Stimulated activated CD4-positive, alpha-beta T cell treated with anti-CD3 and anti-CD28 coated beads, TNF-alpha, amount 100 ng/mL, for 48 hours (primary cell): Measurements from ENCODE around the gene S100A16.

Experiments used
- DNase-seq, 3 donors: peaks; one replicate each; pipeline ENCODE4 v3.0.0-alpha.2; 2020; ENCODE audit warnings: low read depth in 3 of 3

S100A16 gene

GRCh38 chr1:153636312-153636711, 23.4 kb upstream of the S100A16 start:
- no peak for DNase-seq

GRCh38 chr1:153635872-153636271, 22.9 kb upstream of the S100A16 start:
- no peak for DNase-seq

DNA sequence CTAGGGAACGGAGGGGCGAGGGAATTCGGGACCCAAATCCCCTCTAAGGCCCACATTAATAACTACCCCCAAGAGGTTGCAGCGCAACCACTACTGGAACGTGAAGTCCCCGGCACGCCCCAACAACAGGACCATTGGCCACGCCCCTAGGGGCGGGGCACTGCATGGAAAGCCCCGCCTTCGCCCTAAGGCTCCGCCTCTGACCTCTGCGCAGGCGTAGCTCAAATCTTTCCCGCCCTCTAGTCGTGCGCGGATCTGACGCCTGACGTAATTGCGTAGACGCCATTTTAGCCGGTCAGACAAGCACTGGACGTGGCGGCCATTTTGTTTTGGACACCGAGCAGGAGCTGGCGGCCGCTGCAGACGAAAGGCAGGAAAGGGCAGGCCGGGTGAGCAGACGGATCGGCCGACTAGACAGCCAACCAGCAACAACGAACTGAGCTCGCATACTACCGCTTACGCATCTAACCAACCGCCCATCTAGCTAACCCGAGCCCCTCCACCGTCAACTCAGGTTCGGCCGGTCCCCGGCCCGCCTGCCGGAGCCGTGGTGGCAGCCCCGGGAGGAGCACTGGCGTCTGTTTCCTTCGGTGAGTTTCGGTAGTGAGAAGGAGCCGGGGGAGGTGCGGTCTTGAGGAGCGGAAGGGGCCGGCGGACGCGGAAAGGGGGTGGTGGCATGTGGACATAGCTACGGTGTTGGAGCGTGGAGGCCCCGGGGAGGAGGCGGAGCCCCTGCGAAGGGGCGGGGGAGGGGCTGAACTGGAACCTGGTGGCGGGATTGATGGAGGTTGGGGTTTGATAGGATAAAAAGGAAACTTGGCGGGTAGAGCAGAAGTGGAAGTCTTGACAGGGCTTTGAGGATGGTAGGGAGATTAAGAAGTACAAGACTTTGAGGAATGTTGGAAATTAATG, 21.1 kb upstream of the S100A16 start, which contains the start of gene CHTOP:
Gene CHTOP, plus strand, starts transcription at position 313 of the 912 bp plus-strand sequence. CDS start 2,523 bp downstream, outside the sequence.
- peak; percentile 94 to 97 (median 94) for DNase-seq

- no peak for DNase-seq
Measured at GRCh38 chr1:153633161-153633753, 20.3 kb upstream of the S100A16 start.

GRCh38 chr1:153631047-153632022, 18.4 kb upstream of the S100A16 start:
- no peak for DNase-seq

- DNase-seq, result no peak
Measured at GRCh38 chr1:153630384-153630783, 17.4 kb upstream of the S100A16 start.

DNA sequence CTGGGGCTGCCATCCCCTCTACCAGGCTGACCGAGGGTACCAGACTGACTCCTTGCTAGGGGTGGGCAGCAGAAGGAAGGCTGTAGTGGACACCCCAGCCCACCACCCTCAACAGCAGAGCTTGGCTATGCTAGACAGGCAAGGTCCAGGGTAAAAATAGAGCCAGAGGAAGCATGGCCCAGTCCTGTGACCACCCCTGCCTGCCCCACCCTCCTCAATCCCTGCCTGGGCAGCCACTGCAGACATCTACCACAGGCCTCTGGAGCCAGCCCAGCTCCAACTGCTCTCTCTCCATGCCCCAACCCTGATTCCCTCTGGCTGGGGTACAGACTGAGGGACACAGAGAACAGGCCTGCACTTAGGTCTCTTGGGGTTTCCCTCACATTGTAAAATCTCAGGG, 17.0 kb upstream of the S100A16 start:
- no peak for DNase-seq

DNA sequence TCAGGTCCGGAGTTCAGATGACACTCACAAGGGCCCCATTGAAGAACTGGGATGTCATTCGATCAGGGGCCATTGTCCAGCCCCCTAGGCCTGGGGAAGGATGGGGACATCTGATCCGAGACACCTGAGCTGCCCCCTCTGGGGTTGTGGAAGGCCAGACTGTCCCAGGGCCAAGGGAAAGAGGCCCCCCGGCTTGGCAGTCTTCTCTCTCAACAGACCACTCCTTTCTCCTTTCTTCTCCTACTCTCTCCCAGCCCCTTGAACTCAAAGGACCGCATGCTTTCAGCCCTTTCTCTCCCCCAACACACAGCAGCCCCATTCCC, 16.4 kb upstream of the S100A16 start:
- DNase-seq, result no peak

DNA sequence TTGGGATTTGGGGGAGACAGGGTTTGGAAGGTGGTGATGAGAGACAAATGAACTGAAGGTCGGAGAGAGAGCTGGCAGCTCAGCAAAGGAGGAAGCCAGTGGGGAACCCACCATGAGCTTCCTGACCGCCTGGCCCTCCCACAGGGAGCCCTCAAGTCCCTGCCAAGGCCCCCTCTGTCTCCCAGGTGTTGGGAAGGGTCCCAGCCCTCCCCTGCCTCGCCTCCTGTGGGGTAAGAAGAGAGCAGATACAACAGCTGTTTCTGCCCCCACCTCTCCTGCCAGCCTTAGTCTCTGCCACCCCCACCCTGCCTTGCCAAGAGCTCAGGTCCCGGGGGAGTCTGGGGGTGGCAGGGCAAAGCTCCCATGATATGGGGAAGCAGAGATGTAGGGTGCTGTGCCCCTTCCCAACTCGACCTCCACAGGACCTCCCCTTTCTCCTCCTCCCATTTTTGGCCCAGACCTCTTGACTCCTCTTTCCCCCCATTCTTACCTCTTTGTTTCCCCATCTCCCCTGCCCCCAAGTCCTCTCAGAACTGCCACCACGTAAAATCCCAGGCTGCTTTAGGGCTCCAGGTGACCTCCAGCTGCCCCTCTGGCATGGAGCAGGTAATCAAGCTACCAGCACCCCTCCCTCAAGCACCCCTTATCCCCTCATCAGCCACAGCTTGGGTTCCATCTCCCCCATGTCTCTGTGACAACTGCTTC, 15.9 kb upstream of the S100A16 start:
- no peak for DNase-seq

DNA sequence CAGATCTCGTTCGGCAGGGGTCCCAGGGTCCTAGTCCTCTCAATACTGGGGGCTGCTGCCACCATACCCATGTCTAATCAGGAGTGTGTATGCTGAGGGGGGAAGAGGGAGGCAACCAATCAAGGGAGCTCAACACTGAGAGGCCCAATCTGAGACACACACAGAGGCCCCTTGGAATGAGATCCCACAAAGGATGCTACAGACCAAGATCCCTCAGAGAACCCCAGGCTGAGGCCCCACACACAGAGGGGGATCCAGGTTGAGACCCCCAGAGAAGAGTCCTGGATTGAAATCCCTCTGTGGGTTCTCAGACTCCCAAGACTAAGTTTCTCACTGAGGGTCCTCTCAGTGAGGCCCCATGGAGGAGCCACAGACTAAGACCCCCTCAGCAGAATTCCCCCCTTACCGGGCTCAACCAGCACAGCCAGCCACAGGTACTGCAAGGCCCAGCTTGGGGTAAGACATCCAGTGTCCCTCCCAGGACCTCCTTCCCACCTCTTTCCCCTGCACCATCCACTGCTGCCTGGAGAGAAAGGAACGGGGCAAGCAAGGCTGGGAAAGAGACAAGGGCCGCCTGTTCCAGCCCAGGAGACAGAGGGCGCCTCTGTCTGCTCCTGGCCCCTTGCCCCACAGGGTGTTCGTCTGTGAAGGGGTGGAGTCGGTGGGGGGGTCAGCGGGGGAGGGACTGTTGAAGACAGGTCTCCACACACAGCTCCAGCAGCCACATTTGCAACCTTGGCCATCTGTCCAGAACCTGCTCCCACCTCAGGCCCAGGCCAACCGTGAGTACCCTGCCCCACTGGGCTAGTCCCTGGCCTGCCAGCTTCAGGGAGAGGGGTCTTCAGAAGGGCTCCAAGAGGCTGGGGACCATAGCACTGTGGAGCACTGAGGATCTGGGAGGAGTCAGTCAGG, 15.0 kb upstream of the S100A16 start, which contains the start of gene S100A1:
Gene S100A1, plus strand, starts transcription at position 720 of the 912 bp plus-strand sequence. CDS start 2,088 bp downstream, outside the sequence.
- DNase-seq, result no peak

GRCh38 chr1:153626904-153627714, 14.2 kb upstream of the S100A16 start, which contains the start of gene S100A13:
S100A13 (minus strand) TSS chr1:153627505; CDS start chr1:153626472, 1,033 bp downstream.
- no peak for DNase-seq

- DNase-seq, result no peak
Measured at GRCh38 chr1:153626477-153626903, 13.6 kb upstream of the S100A16 start.

- no peak for DNase-seq
Measured at GRCh38 chr1:153624965-153625611, 12.2 kb upstream of the S100A16 start.

- DNase-seq, result no peak
Measured at GRCh38 chr1:153623101-153623500, 10.2 kb upstream of the S100A16 start.

GRCh38 chr1:153619171-153619570, 6.2 kb upstream of the S100A16 start:
- no peak for DNase-seq

DNA sequence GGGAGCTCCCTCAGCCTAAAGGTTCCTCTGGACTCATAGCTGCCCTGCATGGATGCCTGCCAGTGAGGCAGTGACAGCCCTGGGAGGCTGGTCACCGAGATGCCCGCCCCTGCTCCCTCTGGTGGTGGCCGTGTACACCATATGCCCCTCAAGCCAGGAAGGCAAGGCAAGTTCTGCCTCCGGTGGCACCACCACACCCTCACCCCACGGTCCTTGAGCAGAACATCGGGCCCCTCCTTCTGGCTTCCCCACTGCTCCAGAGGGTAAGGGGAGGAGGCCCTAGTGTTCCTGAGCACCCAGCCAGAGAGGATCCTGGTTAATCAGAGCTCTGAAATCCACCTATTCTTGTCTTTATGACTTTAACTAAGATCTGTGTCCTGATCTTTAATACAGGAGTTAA, 4.7 kb upstream of the S100A16 start:
- peak in 2 of 3 donors; percentile 51 to 87 for DNase-seq

DNA sequence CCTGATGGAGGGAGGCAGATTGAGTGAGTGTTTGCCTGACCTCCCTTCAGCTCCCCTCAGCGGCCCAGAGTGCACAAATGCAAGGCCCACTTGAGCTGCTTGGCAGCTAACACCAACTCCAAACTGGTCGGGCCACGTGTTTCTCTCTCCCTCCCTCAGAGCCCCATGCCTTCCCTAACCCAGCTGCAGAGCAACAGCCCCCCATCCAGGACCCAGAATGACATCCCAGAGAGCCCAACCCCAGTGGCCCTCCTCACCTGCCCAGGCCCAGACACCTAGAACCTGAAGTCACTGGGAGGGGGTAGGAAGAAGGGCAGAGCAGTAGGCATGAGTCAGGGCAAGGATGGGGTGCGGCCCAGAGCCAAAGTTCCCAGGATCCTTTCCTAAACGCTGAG, 4.0 kb upstream of the S100A16 start:
- no peak for DNase-seq

DNA sequence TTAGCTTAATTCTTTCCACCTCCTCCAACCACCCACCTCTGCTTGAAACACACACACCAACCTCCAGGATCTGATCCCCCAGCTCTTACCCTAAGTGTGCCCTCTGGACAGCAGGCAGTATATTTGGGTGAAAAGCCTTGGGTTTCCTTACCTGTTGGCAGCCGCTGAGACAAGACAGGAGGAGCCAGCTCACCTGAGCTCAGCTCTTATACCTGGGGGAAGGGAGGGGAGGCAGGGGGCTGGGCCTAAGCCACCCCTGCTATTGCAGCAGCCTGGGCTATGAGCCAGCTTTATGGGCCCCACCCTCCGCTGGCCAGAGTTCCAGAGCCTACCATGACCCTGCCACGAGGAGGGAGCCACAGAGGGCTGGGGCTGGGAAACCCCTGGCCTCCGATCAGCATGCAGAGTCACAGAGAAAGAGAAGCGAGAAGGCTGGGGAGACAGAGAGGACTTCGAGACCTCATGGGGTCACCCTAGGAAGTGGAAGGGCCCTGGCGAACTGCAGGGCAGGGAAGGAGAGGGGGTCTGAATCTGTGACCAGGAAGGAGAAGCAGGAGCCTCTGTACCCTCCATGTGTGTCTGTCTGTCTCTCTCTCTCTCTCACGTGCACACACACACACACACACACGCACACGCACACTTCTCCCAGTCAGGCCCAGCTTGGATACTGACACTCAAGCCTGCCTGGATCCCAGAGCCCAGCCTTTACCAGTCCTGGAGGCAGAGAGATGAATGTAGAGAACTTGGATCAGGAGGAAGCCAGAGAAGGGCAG, 3.4 kb upstream of the S100A16 start, which contains the start of gene S100A14:
Gene S100A14, minus strand, starts transcription at position 182 of the 773 bp plus-strand sequence. CDS start 467 bp downstream, outside the sequence.
- DNase-seq, result no peak
